HL-60/S4 treated with retinoic acid at 250 ng/mL for 4 days and 3 days (cell line): Measurements from ENCODE around the gene CRADD.

Source experiments
- in situ Hi-C: fragments of 300-500 bp; cut with MboI; formaldehyde crosslinking; loops from 2 replicates; pipeline ENCODE4 v1.7.0; 2022; ENCODE audit warnings: low sequenced_read_pairs

CRADD gene

GRCh38 chr12:93734784-93735183, 57.6 kb downstream of the CRADD start:
- in situ Hi-C loops: no loop called here

GRCh38 chr12:93736640-93737178, 59.5 kb downstream of the CRADD start:
- in situ Hi-C loops: no loop called here

- in situ Hi-C loops: no loop called here
Observed at GRCh38 chr12:93737457-93738198, 60.5 kb downstream of the CRADD start.

GRCh38 chr12:93738199-93739058, 61.3 kb downstream of the CRADD start:
- in situ Hi-C loops: no loop called here

- in situ Hi-C loops: no loop called here
Observed at GRCh38 chr12:93740751-93741150, 63.6 kb downstream of the CRADD start.

GRCh38 chr12:93741659-93742109, 64.5 kb downstream of the CRADD start:
- in situ Hi-C loops: no loop called here

GRCh38 chr12:93742110-93742934, 65.1 kb downstream of the CRADD start:
- in situ Hi-C loops: no loop called here

GRCh38 chr12:93743229-93743998, 66.2 kb downstream of the CRADD start:
- in situ Hi-C loops: no loop called here

- in situ Hi-C loops: no loop called here
Observed at GRCh38 chr12:93743999-93744689, 67.0 kb downstream of the CRADD start.

- in situ Hi-C loops: no loop called here
Observed at GRCh38 chr12:93745286-93745685, 68.1 kb downstream of the CRADD start.

GRCh38 chr12:93746572-93747168, 69.5 kb downstream of the CRADD start:
- in situ Hi-C loops: no loop called here

GRCh38 chr12:93748672-93749383, 71.7 kb downstream of the CRADD start:
- in situ Hi-C loops: no loop called here

- in situ Hi-C loops: no loop called here
Observed at GRCh38 chr12:93749515-93749914, 72.3 kb downstream of the CRADD start.

GRCh38 chr12:93750056-93750455, 72.9 kb downstream of the CRADD start:
- in situ Hi-C loops: no loop called here

- in situ Hi-C loops: no loop called here
Observed at GRCh38 chr12:93751864-93752610, 74.9 kb downstream of the CRADD start.

- in situ Hi-C loops: no loop called here
Observed at GRCh38 chr12:93753285-93753684, 76.1 kb downstream of the CRADD start.

- in situ Hi-C loops: no loop called here
Observed at GRCh38 chr12:93753838-93754429, 76.8 kb downstream of the CRADD start.
